ENCODE measurements around the gene DARS2. TPM values are rescaled to one million over a fixed set of nuclear protein-coding genes. Genes with fewer than 3 reads are reported as not detected.
"Not testable (repeated sequence)": the region's sequence is repeated elsewhere in the genome, so short reads cannot be mapped to it uniquely, and the experiment has no call there.

Gene DARS2
- total RNA-seq, 1 donor from 2014 or later = 12.5 TPM

DNA sequence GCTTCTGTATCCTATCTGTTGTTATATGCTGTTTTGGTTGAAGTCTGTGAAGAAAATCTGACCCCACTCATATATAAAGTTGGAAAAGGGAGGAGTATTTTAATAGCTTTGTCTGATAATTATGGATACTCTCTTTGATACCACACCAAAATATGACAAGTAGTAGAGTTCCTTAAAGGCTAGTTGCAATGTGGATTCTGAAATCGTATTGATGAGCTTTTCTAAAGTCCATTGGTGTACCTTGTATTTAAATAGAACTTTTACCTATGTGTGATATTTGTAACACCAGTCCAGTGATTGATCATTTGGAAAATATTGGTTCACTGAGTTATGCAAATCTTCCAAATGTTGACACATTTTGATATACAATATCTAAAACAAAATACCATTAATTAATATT, 35.6 kb downstream of the DARS2 start:
- intact Hi-C loops (cut with DNase I) = no loop called here
- no peak for DNase-seq (ENCODE audit: low spot score)

GRCh38 chr1:173861731-173862145, 37.3 kb downstream of the DARS2 start:
- no peak for DNase-seq (ENCODE audit: low spot score)
- intact Hi-C loops (cut with DNase I) = no loop called here

DNA sequence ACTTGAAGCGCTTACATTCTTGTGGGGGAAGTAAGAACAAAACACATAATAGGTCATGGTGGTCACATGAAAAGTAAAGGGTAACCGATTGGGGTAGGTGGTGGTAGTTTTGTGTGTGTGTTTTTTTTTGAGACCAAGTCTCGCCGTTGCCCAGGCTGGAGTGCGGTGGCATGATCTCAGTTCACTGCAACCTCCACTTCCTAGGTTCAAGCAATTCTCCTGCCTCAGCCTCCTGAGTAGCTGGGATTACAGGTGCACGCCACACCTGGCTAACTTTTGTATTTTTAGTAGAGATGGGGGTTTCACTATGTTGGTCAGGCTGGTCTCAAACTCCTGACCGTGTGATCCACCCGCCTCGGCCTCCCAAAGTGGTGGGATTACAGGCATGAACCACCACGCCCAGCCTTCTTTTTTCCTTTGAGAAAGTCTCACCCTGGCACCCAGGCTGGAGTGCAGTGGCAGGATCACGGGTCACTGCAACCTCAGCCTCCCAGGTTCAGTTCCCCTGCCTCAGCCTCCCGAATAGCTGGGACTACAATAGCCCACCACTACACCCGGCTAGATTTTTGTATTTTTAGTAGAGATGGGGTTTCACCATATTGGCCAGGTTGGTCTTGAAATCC, 37.8 kb downstream of the DARS2 start:
- intact Hi-C loops (cut with DNase I); DNase-seq (ENCODE audit: low spot score): not testable (repeated sequence)

DNA sequence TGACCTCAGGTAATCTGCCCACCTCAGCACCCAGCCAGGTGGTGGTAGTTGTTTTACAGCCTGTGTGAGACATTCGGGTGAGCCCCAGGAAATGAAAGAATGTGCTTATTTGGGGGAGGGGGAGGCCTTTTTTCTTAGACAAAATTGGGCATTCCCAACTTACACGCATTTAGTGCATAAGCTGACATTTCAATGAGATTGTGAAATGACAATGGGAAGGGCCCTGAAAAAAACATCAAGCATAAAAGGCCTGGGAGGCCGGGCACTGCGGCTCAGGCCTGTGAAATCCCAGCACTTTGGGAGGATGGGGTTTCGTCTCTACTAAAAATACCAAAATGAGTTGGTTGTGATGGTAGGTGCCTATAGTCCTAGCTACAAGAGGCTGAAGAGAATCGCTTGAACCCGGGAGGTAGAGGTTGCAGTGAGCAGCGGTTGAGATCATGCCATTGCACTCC, 38.3 kb downstream of the DARS2 start:
- intact Hi-C loops (cut with DNase I) = no loop called here
- no peak for DNase-seq (ENCODE audit: low spot score)

DNA sequence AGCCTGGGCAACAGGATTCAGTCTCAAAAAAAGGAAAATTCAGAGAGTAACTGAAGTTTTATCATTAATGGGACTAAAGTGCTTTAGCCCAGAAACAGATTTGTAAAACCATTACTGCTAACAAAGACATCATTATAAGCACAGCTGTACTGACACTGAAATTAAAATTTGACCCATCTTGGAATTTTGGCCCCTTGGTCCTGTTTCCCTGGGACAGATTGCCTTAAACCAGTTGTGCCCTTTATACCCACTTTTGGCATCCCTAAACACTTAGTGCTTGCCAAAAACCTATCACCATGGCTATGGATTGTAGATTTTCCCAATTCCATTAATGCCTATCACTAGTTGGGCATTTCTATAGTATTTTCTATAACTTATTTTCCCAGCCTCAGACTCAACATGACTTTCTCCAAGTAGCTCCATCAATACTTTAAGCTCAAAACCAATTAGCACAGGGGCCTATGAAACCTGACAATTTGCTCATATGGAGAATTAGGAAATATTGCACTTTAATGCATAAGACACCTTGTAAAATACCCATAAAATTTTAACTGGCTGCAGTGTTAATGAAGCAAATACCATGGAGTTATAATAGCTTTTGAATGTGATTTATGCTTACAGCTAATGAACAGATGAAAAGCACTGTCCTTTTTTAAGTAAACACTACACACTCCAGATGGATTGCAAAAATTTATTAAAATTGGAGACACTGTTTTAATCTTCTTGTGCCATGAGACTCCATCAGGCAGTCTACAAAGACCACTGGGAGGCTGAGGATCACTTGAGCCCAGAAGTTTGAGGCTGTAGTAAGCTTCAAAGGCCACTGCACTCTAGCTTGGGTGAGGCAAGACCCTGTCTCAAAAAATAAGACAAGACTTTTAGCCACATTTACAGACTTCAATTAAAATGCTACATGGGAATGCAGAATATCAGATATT, 39.0 kb downstream of the DARS2 start:
- intact Hi-C loops (cut with DNase I) = no loop called here

GRCh38 chr1:173864179-173864867, 39.9 kb downstream of the DARS2 start:
- intact Hi-C loops (cut with DNase I) = no loop called here

More for the DNA sequence above, 39.0 kb downstream of the DARS2 start:
- no peak for DNase-seq (ENCODE audit: low spot score)

GRCh38 chr1:173865468-173866164, 41.1 kb downstream of the DARS2 start:
- no peak for DNase-seq (ENCODE audit: low spot score)
- intact Hi-C loops (cut with DNase I) = loop anchor here (5.0 kb wide), 1 partner anchor 1132 kb away; the partner anchor contains the start of gene CACYBP

More at GRCh38 chr1:173864179-173864867, 39.9 kb downstream of the DARS2 start:
- no peak for DNase-seq (ENCODE audit: low spot score)

DNA sequence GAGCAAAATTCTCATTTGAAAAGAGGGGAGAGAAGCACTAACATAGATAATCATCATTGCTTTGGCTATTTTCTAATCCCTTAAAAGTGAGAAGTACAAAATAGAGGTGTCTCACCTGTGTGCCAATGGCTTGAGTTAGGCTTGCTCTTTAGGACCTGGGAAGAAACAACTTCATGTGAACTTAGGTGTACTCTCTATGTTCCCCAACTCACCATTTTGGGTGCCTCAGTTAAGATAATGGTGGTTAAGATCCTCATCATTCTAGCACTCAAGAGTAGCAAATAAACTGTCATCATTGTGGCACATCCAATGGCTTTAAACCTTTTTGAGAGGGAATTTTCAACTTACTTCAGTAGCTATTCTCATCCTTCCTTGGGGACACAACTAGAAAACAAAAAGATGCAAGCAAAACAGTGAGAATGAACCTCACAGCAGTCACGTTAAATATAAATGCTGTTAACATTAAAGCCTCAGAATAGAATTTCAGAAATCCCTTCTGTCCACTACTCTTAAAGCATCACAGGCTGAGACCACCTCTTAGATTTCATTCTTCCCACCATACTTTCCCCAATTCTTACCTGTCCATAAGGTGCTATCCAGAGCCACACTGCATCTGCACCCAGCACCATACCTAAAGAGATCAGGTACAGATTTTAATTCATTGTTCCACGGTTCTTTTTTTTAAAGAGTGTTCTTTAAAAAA, 42.1 kb downstream of the DARS2 start:
- no peak for DNase-seq (ENCODE audit: low spot score)
- intact Hi-C loops (cut with DNase I) = loop anchor here (5.0 kb wide), 1 partner anchor 1131 kb away; the partner anchor contains the start of gene CACYBP

DNA sequence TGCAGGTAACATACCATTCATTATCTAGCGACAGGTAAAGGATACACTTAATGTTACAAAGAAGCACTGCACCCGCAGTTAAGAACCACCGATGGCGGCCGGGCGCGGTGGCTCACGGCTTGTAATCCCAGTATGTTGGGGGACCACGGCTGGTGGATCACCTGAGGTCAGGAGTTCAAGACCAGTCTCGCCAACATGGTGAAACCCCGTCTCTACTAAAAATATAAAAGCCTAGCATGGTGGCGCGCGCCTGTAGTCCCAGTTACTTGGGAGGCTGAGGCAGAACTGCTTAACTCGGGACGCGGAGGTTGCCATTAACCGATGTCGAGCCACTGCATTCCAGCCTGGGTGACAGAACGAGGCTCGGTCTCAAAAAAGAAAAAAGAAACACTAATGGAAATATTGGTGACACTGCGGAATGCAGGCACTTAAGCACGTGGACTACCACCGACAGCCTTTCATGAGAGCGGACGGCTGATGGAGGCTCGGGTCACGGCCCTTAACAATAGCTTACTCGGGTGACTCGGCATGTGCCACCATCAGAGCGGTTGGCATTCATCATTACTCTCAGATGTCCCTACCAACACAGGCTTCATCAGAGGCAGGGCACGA, 42.8 kb downstream of the DARS2 start:
- intact Hi-C loops (cut with DNase I) = loop anchor here (5.0 kb wide), 1 partner anchor 1130 kb away; the partner anchor contains the start of gene CACYBP
- DNase-seq (ENCODE audit: low spot score) = no peak

DNA sequence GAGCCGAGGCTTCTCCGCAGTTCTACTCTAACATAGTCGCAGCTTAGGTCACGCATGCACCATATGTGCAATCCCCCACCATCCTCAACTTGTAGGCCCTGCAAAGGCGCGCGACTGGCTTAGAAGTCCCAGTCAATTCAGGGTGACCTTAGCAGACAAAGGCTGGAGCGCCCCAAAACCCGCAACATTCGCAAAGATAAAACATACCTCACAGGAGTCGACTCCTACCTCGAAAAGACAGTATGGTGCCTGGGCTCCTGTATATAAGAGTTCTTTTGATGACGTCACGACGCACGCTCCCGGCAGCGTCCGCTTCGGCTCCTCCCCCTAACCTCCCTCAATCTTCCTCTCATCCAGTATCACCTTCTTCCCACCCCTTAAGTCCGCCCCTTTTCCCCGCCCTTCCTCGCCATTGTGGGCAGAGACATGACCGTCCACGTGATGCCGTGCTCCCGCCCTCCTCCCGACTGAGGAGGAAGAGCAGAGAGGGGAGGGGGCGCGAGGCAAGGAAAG, 43.3 kb downstream of the DARS2 start, which contains the start of gene GAS5:
Gene GAS5, minus strand, starts transcription at position 237 of the 513 bp plus-strand sequence.
- intact Hi-C loops (cut with DNase I) = loop anchor here (1.0 to 5.0 kb wide), 2 partner anchors 44 to 1129 kb away; partner anchors contain the start of genes CACYBP, CENPL and DARS2
- DNase-seq (ENCODE audit: low spot score) = peak; percentile 99

- intact Hi-C loops (cut with DNase I) = loop anchor here (1.0 to 5.0 kb wide), 2 partner anchors 44 to 1129 kb away; partner anchors contain the start of genes CACYBP, CENPL and DARS2
- DNase-seq (ENCODE audit: low spot score) = peak; percentile 95
Observed at GRCh38 chr1:173868266-173869020, 44.0 kb downstream of the DARS2 start, which contains the start of gene ZBTB37. ZBTB37 (plus strand) TSS chr1:173868380; CDS start chr1:173870226, 1,846 bp downstream.

DNA sequence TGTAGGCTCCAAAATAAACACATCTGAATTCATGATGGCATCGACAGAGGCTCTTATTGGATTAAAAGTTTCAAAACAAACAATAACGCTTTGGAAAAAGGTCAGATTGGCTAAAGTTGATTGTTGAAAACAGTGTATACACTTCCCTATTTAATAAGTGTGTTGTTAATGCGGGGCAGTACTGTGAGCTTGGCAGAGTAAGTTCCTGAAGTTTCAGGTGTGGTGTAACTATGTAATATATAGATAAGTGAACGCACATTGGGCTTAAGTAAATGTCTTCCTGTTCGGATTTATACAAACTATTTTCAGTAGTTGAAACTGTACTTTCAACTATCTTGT, 44.5 kb downstream of the DARS2 start:
- DNase-seq (ENCODE audit: low spot score) = no peak
- intact Hi-C loops (cut with DNase I) = loop anchor here (5.0 kb wide), 1 partner anchor 1128 kb away; the partner anchor contains the start of gene CACYBP

- intact Hi-C loops (cut with DNase I) = no loop called here
Observed at GRCh38 chr1:173870252-173871075, 46.0 kb downstream of the DARS2 start.

DNA sequence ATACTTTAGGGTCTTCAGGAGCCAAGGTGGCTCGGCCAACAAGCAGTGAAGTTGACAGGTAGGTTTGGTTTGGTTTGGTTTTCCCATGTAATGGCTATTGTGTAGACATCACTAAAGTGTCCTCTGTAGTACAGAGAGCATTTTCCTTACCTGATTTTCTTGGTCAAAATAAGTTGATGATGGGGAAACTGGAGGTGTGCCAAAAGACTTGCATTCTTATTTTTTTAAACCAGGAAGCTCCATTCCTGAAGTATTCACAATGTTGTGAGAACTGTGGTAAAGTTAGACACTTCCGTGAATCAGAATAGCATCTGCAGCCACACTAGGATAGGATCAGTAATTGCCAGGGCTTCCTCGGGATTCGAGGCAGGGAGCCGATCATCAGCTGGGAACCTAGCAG, 46.6 kb downstream of the DARS2 start:
- intact Hi-C loops (cut with DNase I) = no loop called here
- DNase-seq (ENCODE audit: low spot score) = no peak

More at GRCh38 chr1:173870252-173871075, 46.0 kb downstream of the DARS2 start:
- no peak for DNase-seq (ENCODE audit: low spot score)

DNA sequence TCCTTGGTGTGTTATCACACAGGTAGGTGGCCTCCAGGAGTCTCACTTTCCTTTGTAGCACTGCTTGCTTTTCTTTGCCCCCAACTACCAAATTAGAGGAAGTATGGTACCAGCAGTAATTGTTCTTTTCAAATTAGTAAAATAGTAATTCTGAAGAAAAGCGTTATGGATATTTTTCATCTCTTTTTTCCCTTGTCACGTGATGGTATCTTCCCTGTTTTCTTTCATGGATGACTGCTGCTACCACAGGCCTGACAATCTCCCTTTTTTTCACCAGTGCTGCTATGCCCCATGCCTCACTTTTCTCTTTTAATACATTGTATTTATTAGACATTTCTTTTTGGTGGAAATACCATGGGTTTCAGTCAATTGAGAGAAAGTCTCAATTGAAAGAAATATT, 47.0 kb downstream of the DARS2 start:
- intact Hi-C loops (cut with DNase I) = no loop called here

DNA sequence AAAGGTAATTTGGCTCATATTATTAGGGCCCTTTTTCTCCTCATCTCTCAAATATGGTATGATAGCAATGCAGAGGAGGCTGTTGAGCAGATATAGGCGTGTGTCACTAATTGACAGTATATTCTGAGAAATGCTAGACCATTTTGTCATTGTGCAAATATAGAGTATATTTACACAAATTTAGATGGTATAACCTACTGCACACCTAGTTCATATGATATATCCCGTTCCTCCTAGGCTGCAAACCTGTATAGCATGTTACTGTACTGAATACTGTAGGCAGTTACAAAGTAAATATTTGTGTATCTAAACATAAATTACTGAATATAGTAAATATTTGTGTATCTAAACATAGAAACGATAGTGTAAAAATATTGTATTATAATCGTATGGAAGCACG, 52.3 kb downstream of the DARS2 start:
- intact Hi-C loops (cut with DNase I) = no loop called here

More for the DNA sequence above, 47.0 kb downstream of the DARS2 start:
- no peak for DNase-seq (ENCODE audit: low spot score)

More for the DNA sequence above, 52.3 kb downstream of the DARS2 start:
- no peak for DNase-seq (ENCODE audit: low spot score)
